ENCODE results near the gene ANXA5. TPM values are rescaled to one million over a fixed set of nuclear protein-coding genes. Genes with fewer than 3 reads are reported as not detected.

The ANXA5 gene
- total RNA-seq, 1 donor from 2014 or later: 130 TPM

DNA sequence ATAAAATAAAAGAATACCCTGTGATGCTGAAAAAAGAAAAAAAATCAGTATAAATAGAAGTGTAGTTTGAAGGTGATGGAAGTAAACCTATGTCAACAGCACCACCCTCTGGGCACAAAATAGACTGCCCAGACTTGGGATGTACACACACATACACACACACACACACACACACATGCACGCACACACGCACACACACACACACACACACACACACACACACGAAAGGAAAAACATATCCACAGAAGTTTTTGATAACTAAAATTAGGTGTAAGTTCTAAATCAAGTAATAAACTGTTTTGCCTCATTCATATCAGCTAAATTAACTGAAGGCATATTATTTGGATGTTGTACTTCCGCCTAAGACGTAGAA, 40.5 kb downstream of the ANXA5 start:
- H3K27me3 Mint-ChIP-seq (ENCODE audit: low read depth): no peaks in the 10 kb centered on the region
- peak in 1 of 2 experiments; percentile 44 for DNase-seq (ENCODE audit: low spot score in 2 of 2, unreplicated experiment in 2 of 2)
- H3K36me3 Mint-ChIP-seq: no peaks in the 10 kb centered on the region
- no peak for TF ChIP-seq CTCF (IDR thresholded peaks at IDR 0.05; ENCODE audit: unreplicated experiment)
- H3K4me3 Mint-ChIP-seq: no peak overlapping the region
- H3K27ac Mint-ChIP-seq: no peak overlapping the region
- H3K9me3 Mint-ChIP-seq: no peaks in the 10 kb centered on the region
- H3K4me1 Mint-ChIP-seq: no peaks in the 10 kb centered on the region

- no peak overlapping the region for H3K27ac Mint-ChIP-seq
- no peak for TF ChIP-seq CTCF (IDR thresholded peaks at IDR 0.05; ENCODE audit: unreplicated experiment)
- H3K27me3 Mint-ChIP-seq (ENCODE audit: low read depth): no peaks in the 10 kb centered on the region
- DNase-seq (ENCODE audit: low spot score in 2 of 2, unreplicated experiment in 2 of 2): no peak
- no peak overlapping the region for H3K4me3 Mint-ChIP-seq
- H3K36me3 Mint-ChIP-seq: no peaks in the 10 kb centered on the region
- H3K4me1 Mint-ChIP-seq: no peaks in the 10 kb centered on the region
- H3K9me3 Mint-ChIP-seq: no peaks in the 10 kb centered on the region
Observed at GRCh38 chr4:121655320-121656268, 41.2 kb downstream of the ANXA5 start.

- TF ChIP-seq CTCF (IDR thresholded peaks at IDR 0.05; ENCODE audit: unreplicated experiment): no peak
- H3K27me3 Mint-ChIP-seq (ENCODE audit: low read depth): no peaks in the 10 kb centered on the region
- H3K9me3 Mint-ChIP-seq: no peaks in the 10 kb centered on the region
- DNase-seq (ENCODE audit: low spot score in 2 of 2, unreplicated experiment in 2 of 2): no peak
- no peaks in the 10 kb centered on the region for H3K4me1 Mint-ChIP-seq
- no peak overlapping the region for H3K4me3 Mint-ChIP-seq
- no peak overlapping the region for H3K27ac Mint-ChIP-seq
- no peaks in the 10 kb centered on the region for H3K36me3 Mint-ChIP-seq
Observed at GRCh38 chr4:121654738-121655137, 42.0 kb downstream of the ANXA5 start.

GRCh38 chr4:121653986-121654385, 42.8 kb downstream of the ANXA5 start:
- Mint-ChIP-seq H3K4me1 (no peaks in the 10 kb centered on the region), H3K27me3 (ENCODE audit: low read depth) (no peaks in the 10 kb centered on the region), H3K27ac (no peak overlapping the region), H3K36me3 (no peaks in the 10 kb centered on the region), H3K4me3 (no peak overlapping the region), H3K9me3 (no peaks in the 10 kb centered on the region)
- no peak for DNase-seq (ENCODE audit: low spot score in 2 of 2, unreplicated experiment in 2 of 2)
- TF ChIP-seq CTCF (IDR thresholded peaks at IDR 0.05; ENCODE audit: unreplicated experiment): no peak

- Mint-ChIP-seq H3K27me3 (ENCODE audit: low read depth) (no peaks in the 10 kb centered on the region), H3K9me3 (no peaks in the 10 kb centered on the region), H3K4me3 (no peak overlapping the region), H3K4me1 (no peaks in the 10 kb centered on the region), H3K27ac (no peak overlapping the region), H3K36me3 (no peaks in the 10 kb centered on the region)
- DNase-seq (ENCODE audit: low spot score in 2 of 2, unreplicated experiment in 2 of 2): no peak
- TF ChIP-seq CTCF (IDR thresholded peaks at IDR 0.05; ENCODE audit: unreplicated experiment): no peak
Observed at GRCh38 chr4:121653214-121653613, 43.6 kb downstream of the ANXA5 start.

All from mesothelial cell of epicardium (in vitro differentiated cells).